Inferior parietal cortex (tissue), 1 donor: Measurements from ENCODE around the gene TAL2.
"Not testable (repeated sequence)": the region's sequence is repeated elsewhere in the genome, so short reads cannot be mapped to it uniquely, and the experiment has no call there.

Experiments
- DNase-seq: peaks from one replicate; pipeline ENCODE4 v3.0.0-alpha.2; 2016; ENCODE audit errors: extremely low spot score

The TAL2 gene

DNA sequence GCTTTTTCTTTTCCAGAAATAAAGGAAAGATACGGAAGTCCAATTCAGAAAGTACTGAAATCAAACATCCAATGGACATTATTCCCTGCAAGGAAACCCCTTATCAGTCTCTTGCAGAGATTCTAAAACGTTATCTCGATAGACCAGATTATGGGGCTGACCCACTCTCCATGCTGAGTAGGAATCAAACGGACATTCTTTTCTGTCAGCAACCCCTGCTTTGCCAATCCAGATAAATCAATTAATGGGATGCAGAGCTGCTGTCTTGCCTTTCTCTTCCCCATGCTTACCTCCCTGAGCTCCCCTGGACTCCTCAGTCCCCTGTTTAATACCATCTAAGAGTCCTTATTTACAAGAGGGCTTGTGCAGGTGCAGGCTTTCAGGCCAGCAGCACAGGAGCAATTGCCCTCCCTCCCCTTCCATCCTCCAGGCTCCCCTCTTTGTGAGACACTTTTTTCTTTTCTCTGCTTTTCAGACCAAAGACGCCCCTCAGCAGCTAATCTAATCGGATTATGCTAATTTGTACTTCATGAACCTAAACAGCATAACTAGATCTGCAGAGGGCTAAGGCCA is 14.2 kb downstream of the TAL2 start:
- no peak for DNase-seq

DNA sequence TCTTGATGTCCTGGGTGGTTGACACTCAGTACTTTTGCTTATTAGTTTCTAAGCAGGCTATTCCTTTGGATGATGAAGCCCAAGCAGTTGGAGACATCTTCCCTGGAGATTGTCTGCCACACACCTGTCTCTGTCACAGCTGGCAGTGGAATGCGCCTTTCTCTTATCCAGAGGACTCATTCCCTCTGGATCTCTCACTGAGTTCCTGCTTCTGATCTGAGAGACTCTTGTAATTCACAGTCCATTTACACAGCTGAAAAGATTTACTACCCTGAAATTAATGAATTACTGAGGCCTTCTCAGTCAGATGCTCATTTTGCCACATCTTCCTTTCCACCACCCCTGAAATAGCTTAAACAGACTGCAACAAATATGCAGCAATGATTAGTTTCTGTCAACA is 15.9 kb downstream of the TAL2 start:
- DNase-seq, result no peak

- DNase-seq, result no peak
Measured at GRCh38 chr9:105678781-105679180, 16.5 kb downstream of the TAL2 start.

- no peak for DNase-seq
Measured at GRCh38 chr9:105679257-105680022, 17.2 kb downstream of the TAL2 start.

GRCh38 chr9:105681313-105681712 is 19.1 kb downstream of the TAL2 start:
- DNase-seq, result no peak

DNA sequence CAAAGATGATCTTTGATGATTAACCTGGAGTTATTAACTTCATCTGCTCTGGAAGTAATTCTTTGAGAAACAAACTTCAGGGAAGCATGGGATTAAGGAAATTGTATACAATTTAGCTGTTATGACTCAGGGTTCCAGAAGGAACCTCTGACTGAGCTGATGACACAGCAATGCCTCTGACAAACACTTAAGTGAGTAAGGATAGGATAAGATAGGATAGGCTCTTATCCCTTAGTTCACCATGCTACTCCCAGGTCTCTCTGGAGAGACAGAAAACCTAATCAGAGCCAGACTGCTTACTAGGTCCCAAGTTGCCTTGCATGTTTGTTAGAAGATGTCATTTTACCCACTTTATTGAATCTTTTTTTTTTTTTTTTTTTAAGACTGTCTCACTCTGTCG is 19.5 kb downstream of the TAL2 start:
- DNase-seq, result peak; percentile 6

DNA sequence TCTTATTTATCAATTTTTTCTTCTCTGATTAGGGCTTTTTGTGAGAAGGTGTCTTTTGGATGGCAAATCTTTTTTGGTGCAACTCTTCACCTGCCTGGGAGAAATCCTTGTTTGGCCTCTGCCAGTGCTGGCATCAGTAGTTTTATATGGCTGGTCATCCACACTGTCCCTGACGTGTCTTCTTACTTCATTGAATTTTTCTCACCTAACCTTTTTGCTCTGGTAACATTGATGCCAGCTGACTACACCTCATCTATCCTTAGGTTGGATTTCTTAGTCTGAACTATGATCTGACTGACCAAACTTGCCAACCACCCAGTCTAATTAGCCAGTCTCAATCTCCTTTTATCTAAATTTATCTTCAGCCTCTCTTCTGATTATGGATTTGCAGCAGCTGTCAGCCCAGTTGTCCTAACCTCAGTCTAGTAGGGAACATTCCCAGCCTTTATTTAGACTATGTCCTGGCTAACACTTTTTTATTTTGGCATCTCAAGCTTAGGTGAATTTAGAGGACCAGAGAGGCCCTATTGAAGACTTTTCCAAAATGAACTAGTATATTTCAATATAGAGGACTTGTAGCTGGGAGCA is 21.5 kb downstream of the TAL2 start:
- no peak for DNase-seq

GRCh38 chr9:105686936-105687335 is 24.7 kb downstream of the TAL2 start:
- DNase-seq, result no peak

DNA sequence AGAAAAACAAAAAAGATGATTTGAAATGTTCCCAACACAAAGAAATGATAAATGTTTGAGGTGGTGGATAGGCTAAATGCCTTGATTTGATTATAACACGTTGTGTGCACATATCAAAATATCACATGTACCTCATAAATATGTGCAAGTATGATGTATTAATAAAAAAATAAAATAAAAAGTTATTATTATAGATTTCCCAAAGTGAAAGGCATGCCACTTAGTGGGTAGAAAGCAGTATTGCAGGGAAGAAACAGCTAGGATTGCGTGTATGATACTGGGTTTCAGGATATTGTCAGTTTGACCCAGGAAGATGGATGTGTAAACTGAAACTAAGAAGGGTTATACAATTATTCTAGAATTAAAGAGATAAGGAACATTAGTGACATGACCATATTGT is 28.5 kb downstream of the TAL2 start:
- DNase-seq, result no peak

- peak; percentile 40 for DNase-seq
Measured at GRCh38 chr9:105693435-105694189, 31.4 kb downstream of the TAL2 start.

GRCh38 chr9:105694190-105694847 is 32.1 kb downstream of the TAL2 start, which contains the start of gene TMEM38B:
Gene TMEM38B (plus strand): TSS chr9:105694541. CDS start chr9:105694661, 120 bp downstream.
- DNase-seq, result peak; percentile 81

DNA sequence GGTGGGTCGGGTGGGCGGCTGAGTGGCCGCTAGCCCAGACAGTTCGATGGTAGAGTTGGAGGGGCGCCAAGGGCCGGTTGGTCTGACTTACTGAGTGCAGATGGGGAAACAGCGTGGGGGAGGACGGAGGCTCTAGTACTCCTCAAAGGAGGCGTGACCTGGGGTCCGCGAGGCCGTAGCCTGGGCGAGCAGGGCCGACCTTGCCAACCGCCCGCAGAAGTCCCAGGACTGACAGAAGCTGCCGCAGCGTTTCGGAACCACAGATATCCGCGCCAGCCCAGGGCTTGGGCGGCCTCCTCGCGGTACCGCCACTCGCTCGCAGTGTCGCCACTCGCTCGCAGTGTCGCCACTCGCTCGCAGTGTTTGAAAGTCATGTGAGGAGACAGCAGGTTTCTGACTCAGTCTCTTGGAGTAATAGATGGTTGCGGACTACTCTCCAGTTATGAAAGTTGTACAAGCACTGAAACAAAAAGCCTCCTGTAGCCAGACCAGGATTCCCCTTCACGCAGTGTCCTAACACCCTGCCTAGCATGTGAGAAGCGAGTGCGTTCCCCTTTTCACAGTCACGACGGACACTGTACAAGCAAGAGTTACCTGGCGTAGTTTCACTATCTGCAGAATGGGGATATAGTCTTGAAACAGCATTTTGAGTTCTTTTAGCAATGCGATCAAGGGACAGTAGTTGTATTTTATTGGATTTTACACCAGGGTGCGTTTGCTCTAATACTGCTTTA is 32.8 kb downstream of the TAL2 start:
- peak; percentile 58 for DNase-seq

- DNase-seq, result no peak
Measured at GRCh38 chr9:105696219-105696793, 34.0 kb downstream of the TAL2 start.

DNA sequence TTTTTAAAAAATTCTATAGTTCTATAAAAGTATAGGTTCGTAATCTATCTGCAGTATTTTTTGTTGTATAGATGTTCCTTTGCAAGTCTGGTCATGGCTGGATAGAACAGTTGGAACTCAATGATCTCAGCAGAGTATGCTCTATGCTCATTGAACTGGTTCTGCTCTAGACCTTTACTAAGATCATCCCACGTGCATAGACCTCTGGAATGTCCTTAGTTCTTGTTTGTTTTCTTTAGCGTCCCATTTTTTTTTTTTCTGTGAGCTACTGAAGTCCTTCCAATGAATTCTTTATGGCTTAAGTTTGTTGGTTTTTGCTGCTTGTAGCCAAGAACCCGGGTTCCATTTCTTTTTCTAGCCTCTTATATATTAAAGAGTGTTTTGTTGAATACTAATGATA is 35.6 kb downstream of the TAL2 start:
- DNase-seq, result no peak

DNA sequence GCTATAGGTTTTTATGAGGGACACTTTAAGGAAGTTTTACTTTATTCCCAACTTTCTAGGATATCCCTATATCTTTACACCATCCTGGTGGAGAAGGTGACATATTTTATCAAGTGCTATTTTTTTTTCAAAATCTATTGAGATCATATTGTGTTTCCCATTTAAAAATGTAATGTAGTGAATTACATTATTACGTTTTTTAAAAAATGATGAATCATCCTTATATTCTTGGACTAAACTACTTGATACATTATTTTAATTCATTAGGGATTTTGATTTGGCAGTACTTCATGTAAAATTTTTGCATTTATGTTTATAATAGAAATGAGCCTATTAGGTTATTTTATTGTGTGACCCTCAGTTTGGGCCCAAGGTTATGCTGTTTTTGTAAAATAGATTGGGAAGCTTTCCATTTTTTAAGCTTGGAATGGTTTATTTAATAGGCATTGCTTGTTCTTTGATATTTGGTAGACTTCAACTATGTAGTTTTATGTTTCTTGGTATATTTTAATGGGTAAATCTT is 36.2 kb downstream of the TAL2 start:
- no peak for DNase-seq

DNA sequence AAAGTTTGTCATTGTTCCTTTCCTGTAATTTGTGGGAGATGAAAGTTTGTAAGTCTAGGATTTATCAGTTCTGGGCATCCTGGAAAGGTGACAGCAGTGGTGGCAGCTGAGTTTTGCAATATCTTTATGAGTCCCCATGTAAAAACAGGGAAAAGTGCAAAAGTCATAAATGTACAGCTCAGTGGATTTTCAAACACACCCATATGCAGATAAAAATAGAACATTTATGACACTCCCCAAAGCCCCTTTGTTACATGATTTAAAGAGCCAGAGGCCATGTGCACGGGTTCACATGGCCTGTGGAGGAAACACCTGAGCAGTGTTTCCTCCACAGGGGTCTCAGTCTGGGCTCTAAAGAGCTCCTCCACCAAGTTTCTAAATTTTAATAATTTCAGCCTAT is 38.4 kb downstream of the TAL2 start:
- no peak for DNase-seq

- no peak for DNase-seq
Measured at GRCh38 chr9:105701145-105701544, 38.9 kb downstream of the TAL2 start.

GRCh38 chr9:105702207-105702606 is 40.0 kb downstream of the TAL2 start:
- no peak for DNase-seq

- DNase-seq, result not testable (repeated sequence)
Measured at GRCh38 chr9:105703638-105704037, 41.4 kb downstream of the TAL2 start.

DNA sequence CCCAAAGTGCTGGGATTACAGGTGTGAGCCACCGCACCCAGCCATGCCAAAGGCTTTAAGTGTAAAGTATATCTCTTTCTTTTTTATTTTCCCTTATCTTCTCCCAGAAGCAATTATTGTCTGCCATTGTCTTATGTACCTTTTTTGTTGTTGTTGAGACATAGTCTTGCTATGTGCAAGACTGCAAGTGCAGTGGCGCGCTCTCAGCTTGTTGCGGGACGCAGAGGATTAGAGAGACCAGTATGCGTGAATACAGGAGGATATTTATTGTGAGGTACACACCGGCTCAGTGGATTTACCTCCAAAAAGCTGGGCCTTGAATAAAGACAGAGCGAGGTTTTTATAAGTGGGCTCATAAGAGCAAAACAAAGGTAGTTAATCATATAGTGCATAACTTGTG is 43.9 kb downstream of the TAL2 start:
- DNase-seq, result no peak

- no peak for DNase-seq
Measured at GRCh38 chr9:105708405-105708804, 46.1 kb downstream of the TAL2 start.
